GM19438 (cell line): ENCODE measurements around the gene CACNA1E.

ENCODE experiments used
- ATAC-seq: cut with Tn5 transposase; IDR thresholded peaks from one replicate; pipeline ENCODE4 v1.9.1; 2021; ENCODE audit warnings: low read depth; ENCODE audit not compliant: unreplicated experiment

Gene CACNA1E

GRCh38 chr1:181559142-181559541 lies 75.8 kb downstream of the CACNA1E start:
- ATAC-seq = no peak

GRCh38 chr1:181562395-181562794 lies 79.1 kb downstream of the CACNA1E start:
- ATAC-seq = no peak

GRCh38 chr1:181568736-181569135 lies 85.4 kb downstream of the CACNA1E start:
- ATAC-seq = no peak

GRCh38 chr1:181577475-181577874 lies 94.2 kb downstream of the CACNA1E start:
- no peak for ATAC-seq

GRCh38 chr1:181583598-181583997 lies 100.3 kb downstream of the CACNA1E start:
- no peak for ATAC-seq

GRCh38 chr1:181587870-181588438 lies 104.6 kb downstream of the CACNA1E start:
- ATAC-seq = no peak

- no peak for ATAC-seq
Observed at GRCh38 chr1:181588631-181589030, 105.3 kb downstream of the CACNA1E start.

GRCh38 chr1:181592255-181592859 lies 109.0 kb downstream of the CACNA1E start:
- no peak for ATAC-seq

- no peak for ATAC-seq
Observed at GRCh38 chr1:181593042-181593441, 109.7 kb downstream of the CACNA1E start.

- ATAC-seq = no peak
Observed at GRCh38 chr1:181594553-181594952, 111.2 kb downstream of the CACNA1E start.

GRCh38 chr1:181595234-181595633 lies 111.9 kb downstream of the CACNA1E start:
- no peak for ATAC-seq

- no peak for ATAC-seq
Observed at GRCh38 chr1:181601186-181601950, 118.1 kb downstream of the CACNA1E start.

GRCh38 chr1:181603735-181604410 lies 120.6 kb downstream of the CACNA1E start:
- ATAC-seq = no peak

- no peak for ATAC-seq
Observed at GRCh38 chr1:181604482-181605249, 121.3 kb downstream of the CACNA1E start.

GRCh38 chr1:181607524-181607923 lies 124.2 kb downstream of the CACNA1E start:
- no peak for ATAC-seq

GRCh38 chr1:181608386-181608785 lies 125.1 kb downstream of the CACNA1E start:
- ATAC-seq = no peak

GRCh38 chr1:181608948-181609347 lies 125.6 kb downstream of the CACNA1E start:
- ATAC-seq = no peak

GRCh38 chr1:181612100-181612499 lies 128.8 kb downstream of the CACNA1E start:
- ATAC-seq = no peak

GRCh38 chr1:181618559-181618958 lies 135.2 kb downstream of the CACNA1E start:
- ATAC-seq = no peak

- ATAC-seq = no peak
Observed at GRCh38 chr1:181620183-181620582, 136.9 kb downstream of the CACNA1E start.

- no peak for ATAC-seq
Observed at GRCh38 chr1:181623850-181624249, 140.5 kb downstream of the CACNA1E start.
